Measurements from ENCODE around the gene SPRY4.
"Not testable (repeated sequence)": the region's sequence is repeated elsewhere in the genome, so short reads cannot be mapped to it uniquely, and the experiment has no call there.

SPRY4 gene

GRCh38 chr5:142343531-142343930, 18.7 kb upstream of the SPRY4 start:
- Mint-ChIP-seq H3K4me3 (no peak overlapping the region), H3K36me3 (ENCODE audit: low read depth) (peaks cover 86% of the 10 kb centered on the region), H3K27ac (no peak overlapping the region), H3K4me1 (no peaks in the 10 kb centered on the region), H3K27me3 (ENCODE audit: low read depth, poor library complexity) (peaks cover 3% of the 10 kb centered on the region), H3K9me3 (peaks cover 80% of the 10 kb centered on the region)
- TF ChIP-seq CTCF (IDR thresholded peaks at IDR 0.05): no peak
- DNase-seq: no peak

- peaks cover 6% of the 10 kb centered on the region for H3K27me3 Mint-ChIP-seq (ENCODE audit: low read depth, poor library complexity)
- peak overlapping the region; percentile 25 for H3K27ac Mint-ChIP-seq
- no peak for DNase-seq
- peaks cover 85% of the 10 kb centered on the region for H3K36me3 Mint-ChIP-seq (ENCODE audit: low read depth)
- peaks cover 82% of the 10 kb centered on the region for H3K9me3 Mint-ChIP-seq
- H3K4me3 Mint-ChIP-seq: no peak overlapping the region
- no peaks in the 10 kb centered on the region for H3K4me1 Mint-ChIP-seq
- TF ChIP-seq CTCF (IDR thresholded peaks at IDR 0.05): no peak
Observed at GRCh38 chr5:142342128-142342981, 17.5 kb upstream of the SPRY4 start.

GRCh38 chr5:142339781-142340180, 15.0 kb upstream of the SPRY4 start:
- no peak for TF ChIP-seq CTCF (IDR thresholded peaks at IDR 0.05)
- no peak overlapping the region for H3K4me3 Mint-ChIP-seq
- peaks cover 65% of the 10 kb centered on the region for H3K36me3 Mint-ChIP-seq (ENCODE audit: low read depth)
- no peak overlapping the region for H3K27ac Mint-ChIP-seq
- H3K27me3 Mint-ChIP-seq (ENCODE audit: low read depth, poor library complexity): peaks cover 6% of the 10 kb centered on the region
- H3K4me1 Mint-ChIP-seq: peaks cover 5% of the 10 kb centered on the region
- H3K9me3 Mint-ChIP-seq: peaks cover 58% of the 10 kb centered on the region
- no peak for DNase-seq

- Mint-ChIP-seq H3K4me1 (peaks cover 11% of the 10 kb centered on the region), H3K27ac (no peak overlapping the region), H3K36me3 (ENCODE audit: low read depth) (peaks cover 27% of the 10 kb centered on the region), H3K4me3 (no peak overlapping the region), H3K27me3 (ENCODE audit: low read depth, poor library complexity) (peaks cover 6% of the 10 kb centered on the region), H3K9me3 (peaks cover 14% of the 10 kb centered on the region)
- no peak for TF ChIP-seq CTCF (IDR thresholded peaks at IDR 0.05)
- no peak for DNase-seq
Observed at GRCh38 chr5:142334538-142334937, 9.7 kb upstream of the SPRY4 start.

- H3K27ac Mint-ChIP-seq; H3K9me3 Mint-ChIP-seq; DNase-seq; H3K27me3 Mint-ChIP-seq (ENCODE audit: low read depth, poor library complexity); H3K4me3 Mint-ChIP-seq: not testable (repeated sequence)
- peaks cover 16% of the 10 kb centered on the region for H3K4me1 Mint-ChIP-seq
- peaks cover 19% of the 10 kb centered on the region for H3K36me3 Mint-ChIP-seq (ENCODE audit: low read depth)
Observed at GRCh38 chr5:142333749-142334148, 8.9 kb upstream of the SPRY4 start.

- Mint-ChIP-seq H3K27me3 (ENCODE audit: low read depth, poor library complexity) (peaks cover 9% of the 10 kb centered on the region), H3K4me3 (no peak overlapping the region), H3K9me3 (no peaks in the 10 kb centered on the region), H3K27ac (no peak overlapping the region), H3K4me1 (peaks cover 37% of the 10 kb centered on the region), H3K36me3 (ENCODE audit: low read depth) (peaks cover 5% of the 10 kb centered on the region)
- no peak for DNase-seq
- no peak for TF ChIP-seq CTCF (IDR thresholded peaks at IDR 0.05)
Observed at GRCh38 chr5:142330444-142330843, 5.6 kb upstream of the SPRY4 start.

All from nephron progenitor cell (in vitro differentiated cells).